ENCODE results near the gene EEPD1.

- TF ChIP-seq POLR2A (IDR thresholded peaks at IDR 0.05) (no peak), CTCF (IDR thresholded peaks at IDR 0.05) (no peak)
These were observed 4.5 kb upstream of the EEPD1 start for GRCh38 chr7:36148422-36149065.
